ENCODE results near the gene DLX6. TPM values are rescaled to one million over a fixed set of nuclear protein-coding genes. Genes with fewer than 3 reads are reported as not detected.

DLX6 gene
- total RNA-seq, 1 donor from 2014 or later, result not detected

- no peak for TF ChIP-seq CTCF (IDR thresholded peaks at IDR 0.05; ENCODE audit: insufficient read depth, low read length, severe bottlenecking)
- H3K4me3 ChIP-seq (ENCODE audit: low read depth, low read length), result no peak overlapping the region
- no peaks in the 10 kb centered on the region for H3K36me3 ChIP-seq (ENCODE audit: control insufficient read depth, insufficient read depth, low read length)
- DNase-seq (ENCODE audit: low read depth), result no peak
- peaks cover 71% of the 10 kb centered on the region for H3K27me3 ChIP-seq (ENCODE audit: control insufficient read depth, insufficient read depth, low read length)
- FAIRE-seq, result no peak
These were observed 5.8 kb downstream of the DLX6 start for GRCh38 chr7:97011104-97011503.

DNA sequence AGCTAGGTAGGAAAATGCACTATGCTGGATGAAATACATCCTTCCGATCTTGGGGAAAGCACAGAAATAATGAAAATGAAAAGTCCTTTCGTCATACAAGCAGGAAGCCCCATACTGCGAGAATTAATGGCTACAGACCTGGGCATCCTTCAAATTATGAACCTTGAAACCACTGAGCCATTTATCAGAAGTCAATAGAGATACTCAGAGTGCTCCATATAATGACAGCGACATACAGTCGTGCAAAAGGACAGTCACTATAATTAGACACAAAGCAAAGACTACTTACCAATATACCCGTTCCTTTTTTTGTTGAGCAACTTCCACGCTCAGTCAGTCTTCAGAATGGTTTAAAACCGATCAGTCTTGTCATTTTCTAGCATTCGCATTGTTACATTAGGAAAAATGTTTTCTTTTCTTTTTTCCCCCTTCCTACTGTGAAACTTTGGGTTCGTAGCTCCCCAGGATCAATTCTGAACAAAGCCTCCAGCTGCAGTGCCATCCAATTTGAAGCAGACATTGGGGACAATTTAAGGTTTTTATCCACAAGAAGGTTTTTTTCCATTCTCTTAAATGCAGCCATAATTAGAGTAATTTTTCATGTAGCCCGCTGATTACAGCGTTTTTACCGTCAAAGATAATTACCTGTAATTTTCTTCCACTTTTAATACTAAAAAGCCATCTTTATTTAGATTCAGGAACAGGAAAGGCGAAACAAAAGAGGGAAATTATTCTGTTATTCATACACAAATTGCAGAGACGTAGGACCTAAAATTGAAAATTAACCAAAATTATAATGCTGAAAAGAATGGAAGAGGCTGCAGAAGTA, 6.4 kb downstream of the DLX6 start:
- no peak for TF ChIP-seq CTCF (IDR thresholded peaks at IDR 0.05; ENCODE audit: insufficient read depth, low read length, severe bottlenecking)
- no peak overlapping the region for H3K4me3 ChIP-seq (ENCODE audit: low read depth, low read length)
- FAIRE-seq (no peak), DNase-seq (ENCODE audit: low read depth) (no peak)
- H3K36me3 ChIP-seq (ENCODE audit: control insufficient read depth, insufficient read depth, low read length), result no peaks in the 10 kb centered on the region
- peaks cover 73% of the 10 kb centered on the region for H3K27me3 ChIP-seq (ENCODE audit: control insufficient read depth, insufficient read depth, low read length)

GRCh38 chr7:97012365-97013133, 7.2 kb downstream of the DLX6 start:
- H3K27me3 ChIP-seq (ENCODE audit: control insufficient read depth, insufficient read depth, low read length), result peaks cover 74% of the 10 kb centered on the region

DNA sequence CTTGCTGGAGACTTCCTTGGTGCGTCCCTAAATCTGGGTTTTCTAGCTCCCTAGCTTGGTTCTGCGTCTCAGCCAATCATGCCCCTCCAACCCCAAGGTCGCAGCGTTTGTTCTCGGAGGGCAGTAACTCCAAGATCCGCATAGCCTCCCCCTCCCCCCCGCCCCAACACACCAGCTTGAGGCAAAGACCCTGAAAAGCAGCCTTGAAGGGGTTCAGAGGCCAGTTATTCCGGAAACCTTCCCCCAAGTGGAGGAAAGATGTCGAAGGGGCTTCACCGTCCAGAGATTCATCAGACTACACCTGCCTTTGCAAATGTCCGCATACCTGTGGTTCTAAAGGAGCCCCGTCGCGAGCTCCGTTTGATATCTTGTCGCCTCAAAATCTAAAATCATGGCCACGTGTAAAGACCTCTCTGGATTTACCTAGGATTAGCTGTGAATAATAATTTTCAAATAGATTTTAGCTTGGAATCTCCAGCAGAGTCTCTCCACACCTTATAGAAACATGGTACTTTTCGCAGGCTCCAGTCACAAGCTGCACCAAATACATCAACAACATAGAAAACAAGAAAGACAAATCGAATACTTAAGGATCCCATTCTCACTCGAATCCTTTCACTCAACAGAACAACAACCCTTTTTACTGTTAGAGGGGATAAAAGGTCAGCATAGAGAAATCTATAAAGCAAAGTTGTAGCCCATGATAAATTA, 7.9 kb downstream of the DLX6 start:
- Histone ChIP-seq H3K4me3 (ENCODE audit: low read depth, low read length) (no peak overlapping the region), H3K36me3 (ENCODE audit: control insufficient read depth, insufficient read depth, low read length) (no peaks in the 10 kb centered on the region), H3K27me3 (ENCODE audit: control insufficient read depth, insufficient read depth, low read length) (peaks cover 74% of the 10 kb centered on the region)
- no peak for DNase-seq (ENCODE audit: low read depth)
- TF ChIP-seq CTCF (IDR thresholded peaks at IDR 0.05; ENCODE audit: insufficient read depth, low read length, severe bottlenecking), result no peak
- no peak for FAIRE-seq

More at GRCh38 chr7:97012365-97013133, 7.2 kb downstream of the DLX6 start:
- FAIRE-seq, result no peak
- no peaks in the 10 kb centered on the region for H3K36me3 ChIP-seq (ENCODE audit: control insufficient read depth, insufficient read depth, low read length)
- DNase-seq (ENCODE audit: low read depth), result no peak
- TF ChIP-seq CTCF (IDR thresholded peaks at IDR 0.05; ENCODE audit: insufficient read depth, low read length, severe bottlenecking), result no peak
- no peak overlapping the region for H3K4me3 ChIP-seq (ENCODE audit: low read depth, low read length)

GRCh38 chr7:97013845-97014134, 8.4 kb downstream of the DLX6 start:
- TF ChIP-seq CTCF (IDR thresholded peaks at IDR 0.05; ENCODE audit: insufficient read depth, low read length, severe bottlenecking), result no peak
- FAIRE-seq (no peak), DNase-seq (ENCODE audit: low read depth) (no peak)
- H3K27me3 ChIP-seq (ENCODE audit: control insufficient read depth, insufficient read depth, low read length), result peaks cover 72% of the 10 kb centered on the region
- H3K4me3 ChIP-seq (ENCODE audit: low read depth, low read length), result no peak overlapping the region
- H3K36me3 ChIP-seq (ENCODE audit: control insufficient read depth, insufficient read depth, low read length), result no peaks in the 10 kb centered on the region
